ENCODE results near the gene MRAP2.
"Not testable (repeated sequence)": the region's sequence is repeated elsewhere in the genome, so short reads cannot be mapped to it uniquely, and the experiment has no call there.

MRAP2 gene

GRCh38 chr6:84027340-84028181 lies 6.0 kb upstream of the MRAP2 start:
- no peak overlapping the region for H3K4me3 ChIP-seq (ENCODE audit: low read depth, low read length)
- TF ChIP-seq, protein P1, sequence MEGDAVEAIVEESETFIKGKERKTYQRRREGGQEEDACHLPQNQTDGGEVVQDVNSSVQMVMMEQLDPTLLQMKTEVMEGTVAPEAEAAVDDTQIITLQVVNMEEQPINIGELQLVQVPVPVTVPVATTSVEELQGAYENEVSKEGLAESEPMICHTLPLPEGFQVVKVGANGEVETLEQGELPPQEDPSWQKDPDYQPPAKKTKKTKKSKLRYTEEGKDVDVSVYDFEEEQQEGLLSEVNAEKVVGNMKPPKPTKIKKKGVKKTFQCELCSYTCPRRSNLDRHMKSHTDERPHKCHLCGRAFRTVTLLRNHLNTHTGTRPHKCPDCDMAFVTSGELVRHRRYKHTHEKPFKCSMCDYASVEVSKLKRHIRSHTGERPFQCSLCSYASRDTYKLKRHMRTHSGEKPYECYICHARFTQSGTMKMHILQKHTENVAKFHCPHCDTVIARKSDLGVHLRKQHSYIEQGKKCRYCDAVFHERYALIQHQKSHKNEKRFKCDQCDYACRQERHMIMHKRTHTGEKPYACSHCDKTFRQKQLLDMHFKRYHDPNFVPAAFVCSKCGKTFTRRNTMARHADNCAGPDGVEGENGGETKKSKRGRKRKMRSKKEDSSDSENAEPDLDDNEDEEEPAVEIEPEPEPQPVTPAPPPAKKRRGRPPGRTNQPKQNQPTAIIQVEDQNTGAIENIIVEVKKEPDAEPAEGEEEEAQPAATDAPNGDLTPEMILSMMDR (IDR thresholded peaks at IDR 0.05; ENCODE audit: low read depth, low read length, missing control alignments): no peak
- DNase-seq (ENCODE audit: low read depth): no peak

GRCh38 chr6:84028350-84028749 lies 5.2 kb upstream of the MRAP2 start:
- no peak overlapping the region for H3K4me3 ChIP-seq (ENCODE audit: low read depth, low read length)
- TF ChIP-seq, protein P1 (IDR thresholded peaks at IDR 0.05; ENCODE audit: low read depth, low read length, missing control alignments): no peak
- no peak for DNase-seq (ENCODE audit: low read depth)

- DNase-seq (ENCODE audit: low read depth); H3K4me3 ChIP-seq (ENCODE audit: low read depth, low read length): not testable (repeated sequence)
Measured at GRCh38 chr6:84032000-84032399, 1.6 kb upstream of the MRAP2 start.

GRCh38 chr6:84035484-84035883 lies 1.9 kb downstream of the MRAP2 start:
- H3K4me3 ChIP-seq (ENCODE audit: low read depth, low read length): no peak overlapping the region
- TF ChIP-seq, protein P1 (IDR thresholded peaks at IDR 0.05; ENCODE audit: low read depth, low read length, missing control alignments): no peak
- DNase-seq (ENCODE audit: low read depth): no peak

DNA sequence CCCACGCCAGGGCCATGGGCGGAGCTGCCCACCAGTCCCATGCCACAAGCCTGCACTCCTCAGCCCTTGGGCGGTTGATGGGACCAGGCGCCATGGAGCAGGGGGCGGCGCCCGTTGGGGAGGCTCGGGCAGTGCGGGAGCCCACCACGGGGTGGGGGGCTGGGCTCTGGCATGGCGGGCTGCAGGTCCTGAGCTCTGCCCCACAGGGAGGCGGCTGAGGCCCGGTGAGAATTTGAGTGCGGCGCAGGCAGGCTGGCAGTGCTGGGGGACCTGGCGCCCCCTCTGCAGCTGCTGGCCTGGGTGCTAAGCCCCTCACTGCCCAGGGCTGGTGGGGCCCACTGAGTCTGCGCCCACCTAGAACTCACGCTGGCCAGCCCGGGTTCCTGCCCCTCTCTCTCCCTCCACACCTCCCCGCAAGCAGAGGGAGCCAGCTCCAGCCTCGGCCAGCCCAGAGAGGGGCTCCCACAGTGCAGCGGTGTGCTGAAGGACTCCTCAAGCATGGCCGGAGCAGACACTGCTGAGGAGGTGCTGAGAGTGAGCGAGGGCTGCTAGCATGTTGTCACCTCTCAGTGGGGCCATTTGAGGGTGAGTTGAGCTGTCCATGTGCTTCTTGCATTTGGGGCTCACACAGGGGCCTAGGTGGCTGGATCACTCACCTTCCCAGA lies 4.0 kb downstream of the MRAP2 start:
- TF ChIP-seq, protein P1 (IDR thresholded peaks at IDR 0.05; ENCODE audit: low read depth, low read length, missing control alignments): no peak
- H3K4me3 ChIP-seq (ENCODE audit: low read depth, low read length): no peak overlapping the region
- no peak for DNase-seq (ENCODE audit: low read depth)

GRCh38 chr6:84042603-84043002 lies 9.0 kb downstream of the MRAP2 start:
- no peak for DNase-seq (ENCODE audit: low read depth)
- no peak overlapping the region for H3K4me3 ChIP-seq (ENCODE audit: low read depth, low read length)
- TF ChIP-seq, protein P1 (IDR thresholded peaks at IDR 0.05; ENCODE audit: low read depth, low read length, missing control alignments): no peak

- H3K4me3 ChIP-seq (ENCODE audit: low read depth, low read length): no peak overlapping the region
- TF ChIP-seq, protein P1 (IDR thresholded peaks at IDR 0.05; ENCODE audit: low read depth, low read length, missing control alignments): no peak
- no peak for DNase-seq (ENCODE audit: low read depth)
Measured at GRCh38 chr6:84043555-84043954, 10.0 kb downstream of the MRAP2 start.
